8988T (cell line): Measurements from ENCODE around the gene MIER1.
"Not testable (repeated sequence)": the region's sequence is repeated elsewhere in the genome, so short reads cannot be mapped to it uniquely, and the experiment has no call there.

Experiments
- DNase-seq: peaks from one replicate; pipeline ENCODE4 v3.0.0; 2011

The MIER1 gene

DNA sequence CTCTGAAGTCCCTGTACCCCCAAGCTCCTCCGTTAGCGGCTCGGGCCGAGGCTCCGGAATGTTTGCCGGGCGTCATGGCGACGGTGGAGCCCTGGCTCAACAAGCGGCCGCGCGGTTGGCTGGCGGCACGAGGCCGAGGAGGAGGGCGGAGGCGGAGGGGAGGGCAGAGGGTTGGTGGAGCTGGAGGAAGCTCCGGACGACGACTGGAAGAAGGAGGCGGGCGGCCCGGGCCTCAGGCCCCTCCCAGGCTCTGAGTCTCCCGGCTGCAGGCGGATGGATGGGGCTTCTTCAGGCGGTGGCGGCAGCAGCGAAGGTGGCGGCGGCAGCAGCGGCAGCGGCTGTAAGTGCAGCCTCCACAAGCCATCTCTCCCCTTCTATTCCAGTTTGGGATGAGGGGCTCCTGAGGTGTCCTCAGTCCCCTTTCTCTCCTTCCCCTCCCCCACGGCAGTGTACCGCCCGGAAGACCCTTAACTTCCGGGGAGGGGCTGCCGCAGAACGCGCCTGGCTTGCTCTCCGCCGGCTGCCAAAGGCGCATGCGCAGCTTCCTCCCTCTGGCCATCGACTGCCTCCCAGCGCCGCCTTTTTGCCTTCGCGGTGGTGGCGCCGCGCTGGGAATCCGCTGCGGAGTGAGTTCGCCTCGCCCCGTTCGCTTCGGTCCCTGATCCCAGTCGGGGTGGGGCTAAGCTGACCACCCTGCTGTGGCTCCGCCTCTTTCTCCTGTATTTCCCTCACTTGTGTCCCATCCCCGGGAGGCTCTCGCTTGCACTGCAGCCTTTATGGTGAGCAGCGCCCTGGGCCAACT, at the start of gene MIER1, which contains the start of gene DNAI4:
MIER1 (plus strand) TSS at position 235 of the 802 bp plus-strand sequence; CDS start at position 274, 39 bp downstream.
DNAI4 (minus strand) TSS at position 101 of the 802 bp plus-strand sequence; CDS start at position 76, 25 bp downstream.
- peak; percentile 90 for DNase-seq

DNA sequence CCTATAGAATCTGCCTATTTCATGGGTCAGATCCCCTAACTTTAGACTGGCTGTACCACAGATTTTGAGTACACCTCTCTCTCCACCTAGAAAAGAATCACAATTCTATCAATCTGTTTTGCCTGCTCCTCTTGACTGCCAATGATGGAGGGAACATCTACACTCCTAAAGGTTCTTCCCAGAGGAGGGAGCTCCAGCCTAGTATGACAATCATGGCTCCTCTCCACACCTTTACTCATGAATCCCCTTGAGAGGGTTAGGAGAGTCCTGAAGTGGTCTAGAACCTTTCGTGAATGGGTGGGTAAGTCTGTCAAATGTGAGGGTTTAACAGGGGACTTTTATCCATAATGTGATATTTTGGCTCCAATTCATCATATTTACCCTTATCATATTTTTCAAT, 48.1 kb upstream of the MIER1 start:
- no peak for DNase-seq

DNA sequence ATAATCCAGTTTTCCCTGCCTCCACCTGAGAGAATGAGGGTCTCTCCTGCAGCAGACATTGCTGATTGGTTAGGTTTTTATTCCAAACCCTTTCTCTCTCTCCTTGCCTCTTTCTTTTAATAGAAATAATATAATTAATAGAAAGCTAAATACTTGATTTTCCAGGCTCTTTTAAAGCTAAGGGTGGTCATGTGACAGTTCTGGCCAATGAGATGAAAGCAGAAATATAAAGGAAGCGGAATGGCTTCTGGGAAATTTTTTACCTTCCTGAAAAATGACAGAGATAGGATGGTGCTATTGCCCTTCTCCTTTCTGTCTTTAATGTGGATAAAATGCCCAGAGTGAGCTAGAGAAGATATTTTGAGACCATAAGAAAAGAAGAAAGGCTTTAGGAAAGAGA, 35.8 kb upstream of the MIER1 start:
- no peak for DNase-seq

DNA sequence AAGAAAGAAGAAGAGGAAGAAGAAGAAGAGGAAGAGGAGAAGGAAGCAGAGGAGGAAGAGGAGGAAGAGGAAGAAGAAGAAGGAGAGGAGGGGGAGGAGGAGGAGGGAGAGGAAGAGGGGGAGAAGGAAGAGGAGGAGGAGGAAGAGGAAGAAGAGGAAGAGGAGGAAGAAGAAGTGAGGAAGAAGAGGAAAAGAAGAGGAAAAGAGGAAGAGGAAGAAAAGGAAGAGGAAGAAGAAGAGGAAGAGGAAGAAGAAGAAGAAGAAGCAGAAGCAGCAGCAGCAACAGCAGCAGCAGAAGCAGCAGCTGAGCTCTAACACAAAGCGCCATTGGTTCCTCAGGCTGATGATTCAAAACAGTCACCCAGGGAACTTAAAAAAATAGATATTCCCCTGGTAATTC, 34.2 kb upstream of the MIER1 start:
- no peak for DNase-seq

DNA sequence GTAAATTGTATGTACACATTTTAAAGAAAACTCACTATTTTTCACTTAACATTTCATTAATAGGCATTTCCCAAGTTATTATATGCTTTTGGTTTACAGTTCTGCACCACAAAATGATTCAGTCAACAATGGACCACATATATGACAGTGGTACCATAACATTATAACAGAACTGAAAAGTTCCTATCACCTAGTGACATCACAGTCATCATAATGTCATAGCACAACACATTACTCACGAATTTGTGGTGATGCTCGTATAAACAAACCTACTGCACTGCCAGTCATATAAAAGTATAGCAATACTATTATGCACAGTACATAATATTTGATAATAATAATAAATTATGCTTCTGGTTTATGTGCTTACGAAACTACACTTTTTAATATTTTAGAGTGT, 31.1 kb upstream of the MIER1 start:
- DNase-seq, result no peak

DNA sequence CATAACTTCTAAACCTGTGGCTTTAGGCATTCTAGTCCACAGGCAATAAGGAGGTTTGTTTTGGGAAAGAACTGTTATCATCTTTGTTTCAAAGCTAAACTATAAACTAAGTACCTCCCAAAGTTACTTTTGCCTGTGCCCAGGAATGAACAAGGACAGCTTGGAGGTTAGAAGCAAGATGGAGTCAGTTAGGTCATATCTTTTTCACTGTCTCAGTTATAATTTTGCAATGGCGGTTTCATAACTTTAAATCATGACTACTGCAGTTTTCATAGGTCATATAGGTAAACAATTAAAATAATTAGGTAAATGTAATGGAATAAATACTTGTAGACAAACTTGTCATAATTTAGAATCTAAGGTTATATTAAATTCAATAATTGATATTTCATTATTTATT, 9.6 kb upstream of the MIER1 start:
- DNase-seq, result not testable (repeated sequence)

DNA sequence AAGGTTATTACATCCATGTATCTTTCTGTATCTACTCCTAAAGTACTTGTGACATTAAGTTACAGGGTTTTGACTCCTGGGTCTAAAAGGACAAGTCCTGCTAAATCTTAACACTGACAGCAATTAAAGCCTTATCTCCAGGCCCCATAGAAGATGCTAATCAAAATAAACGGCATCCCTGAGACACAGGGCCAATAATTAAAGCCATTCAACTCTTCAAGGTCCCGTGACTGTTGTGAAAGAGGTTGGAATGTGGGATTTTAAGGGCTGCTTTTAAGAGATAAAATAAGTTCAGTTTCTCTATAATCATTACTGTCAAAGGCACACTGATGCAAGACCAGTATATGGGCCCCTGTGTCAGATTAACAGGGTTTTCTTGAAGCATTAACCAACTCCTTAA, 8.5 kb upstream of the MIER1 start:
- no peak for DNase-seq

DNA sequence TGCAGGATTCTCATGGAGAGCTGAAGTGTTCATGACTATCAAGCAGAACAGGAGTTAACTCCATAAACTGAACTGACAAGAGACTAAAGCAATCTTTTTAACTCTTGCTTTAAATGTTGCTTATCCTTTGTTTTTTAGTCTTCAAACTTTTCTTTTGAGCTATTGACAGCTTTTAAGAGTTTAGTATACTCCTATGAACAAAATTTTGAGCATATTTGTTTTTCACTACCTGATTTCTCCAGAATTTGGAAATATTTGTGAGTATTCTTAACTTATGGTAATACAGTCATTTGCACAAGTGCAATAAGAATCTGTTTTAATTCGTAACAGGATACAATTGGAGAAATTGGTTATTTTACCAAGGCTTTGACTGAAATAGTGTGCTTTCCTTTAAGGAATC, 7.3 kb upstream of the MIER1 start:
- no peak for DNase-seq

DNA sequence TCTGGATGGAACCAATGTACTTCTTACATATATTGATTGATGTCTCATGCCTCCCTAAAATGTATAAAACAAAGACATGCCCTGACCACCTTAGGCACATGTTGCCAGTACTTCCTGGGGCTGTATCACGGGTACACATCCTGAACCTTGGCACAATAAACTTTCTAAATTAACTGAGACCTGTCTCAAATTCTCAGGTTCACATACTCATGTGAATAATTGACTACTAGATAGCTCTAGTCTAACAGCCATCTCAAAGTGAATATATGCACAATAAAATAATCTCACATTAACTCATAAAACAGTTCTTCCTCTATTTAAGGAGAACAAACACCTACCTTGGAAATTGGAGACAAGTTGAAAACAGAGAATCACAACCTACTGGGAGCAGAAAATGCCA, 5.7 kb upstream of the MIER1 start:
- no peak for DNase-seq

DNA sequence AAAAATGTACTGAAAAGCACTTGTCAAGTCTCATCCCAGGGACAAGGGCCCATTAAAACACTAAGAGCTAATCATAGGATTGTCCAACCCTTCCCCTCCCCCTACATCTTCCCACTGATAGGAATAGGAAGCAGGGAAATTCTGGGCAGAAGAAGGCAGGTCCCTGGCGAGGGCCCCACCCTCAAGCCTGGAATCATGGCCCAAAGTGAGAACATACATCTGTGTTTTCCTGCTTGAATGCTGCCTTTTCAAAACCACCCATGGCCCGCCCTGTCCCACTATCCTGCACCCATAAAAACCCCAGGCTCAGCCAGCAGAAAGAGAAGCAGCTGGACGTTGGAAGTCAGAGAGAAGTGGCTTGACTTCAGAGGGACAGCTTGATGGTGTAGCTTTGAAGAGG, 5.0 kb upstream of the MIER1 start:
- DNase-seq, result no peak

DNA sequence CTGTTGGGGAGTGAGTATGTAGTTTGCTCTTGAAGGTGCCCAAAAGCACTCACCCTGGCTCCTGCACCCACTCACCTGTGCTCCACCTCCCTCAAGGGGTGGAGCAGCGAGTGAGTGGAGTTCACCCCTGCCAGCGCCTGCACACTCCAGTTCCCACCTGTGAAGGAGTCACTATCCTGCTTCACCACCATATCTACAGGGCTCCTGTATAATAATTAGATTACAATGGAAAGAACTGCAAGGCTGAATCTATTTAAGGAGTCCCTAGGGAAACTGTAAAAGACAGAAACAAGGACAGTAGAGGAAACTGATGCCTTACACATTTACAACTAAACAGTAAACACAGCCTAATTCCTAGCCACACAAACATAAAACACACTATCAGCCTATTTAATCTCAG, 4.2 kb upstream of the MIER1 start:
- no peak for DNase-seq

DNA sequence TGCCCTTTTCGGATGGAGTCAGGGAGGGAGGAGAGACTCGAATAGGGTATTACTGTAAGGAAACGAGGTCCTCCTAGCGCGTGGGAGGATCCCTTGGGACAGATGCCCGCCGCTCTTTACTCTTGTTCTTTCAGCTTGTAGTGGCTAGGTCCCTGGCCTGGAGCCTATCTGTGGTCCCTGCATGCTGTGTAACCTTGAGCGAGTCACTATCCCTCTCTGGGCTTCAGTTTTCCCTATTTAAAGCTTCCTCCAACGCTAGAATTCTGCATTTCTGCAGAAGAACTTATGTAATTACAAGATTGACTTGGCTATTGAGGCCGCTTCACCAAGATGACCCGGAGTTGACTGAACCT, 744 bp downstream of the MIER1 start:
- no peak for DNase-seq

DNA sequence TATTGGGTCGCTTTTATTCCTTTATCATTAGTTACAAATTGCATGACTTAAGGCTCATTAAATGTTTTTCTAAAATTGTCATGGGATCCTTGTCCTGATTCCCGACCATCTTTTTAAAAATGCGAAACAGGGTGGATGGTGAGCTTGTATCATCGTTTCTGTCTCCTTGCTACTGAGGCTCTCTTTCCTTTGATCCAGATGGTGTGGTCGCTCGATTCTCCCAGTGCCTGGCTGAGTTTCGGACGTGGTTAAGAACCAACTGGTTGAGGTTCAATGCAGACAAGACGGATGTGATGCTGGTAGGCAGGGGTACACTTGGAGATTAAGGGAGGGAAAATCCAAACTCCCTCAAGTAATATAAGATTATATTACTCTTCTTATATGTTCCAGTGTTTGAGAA, 1.2 kb downstream of the MIER1 start:
- no peak for DNase-seq

DNA sequence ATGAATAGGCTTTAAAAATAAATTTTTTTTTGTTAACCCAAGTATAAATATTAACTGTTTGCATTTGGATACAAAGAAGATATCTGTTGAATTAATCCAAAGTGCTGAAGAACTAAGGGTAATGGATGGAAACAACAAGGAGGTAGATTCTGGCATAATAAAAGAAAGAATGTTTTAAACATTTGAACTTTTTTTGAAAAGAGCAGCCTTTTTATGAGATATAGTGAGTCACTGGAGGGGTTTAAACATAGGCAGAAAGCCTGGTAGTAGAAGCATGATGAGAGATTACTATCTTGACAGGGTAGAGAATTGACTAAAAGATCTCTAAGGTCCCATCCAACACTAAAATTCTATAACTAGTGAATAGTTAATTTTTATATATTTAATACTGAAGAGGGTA, 2.7 kb downstream of the MIER1 start:
- no peak for DNase-seq

DNA sequence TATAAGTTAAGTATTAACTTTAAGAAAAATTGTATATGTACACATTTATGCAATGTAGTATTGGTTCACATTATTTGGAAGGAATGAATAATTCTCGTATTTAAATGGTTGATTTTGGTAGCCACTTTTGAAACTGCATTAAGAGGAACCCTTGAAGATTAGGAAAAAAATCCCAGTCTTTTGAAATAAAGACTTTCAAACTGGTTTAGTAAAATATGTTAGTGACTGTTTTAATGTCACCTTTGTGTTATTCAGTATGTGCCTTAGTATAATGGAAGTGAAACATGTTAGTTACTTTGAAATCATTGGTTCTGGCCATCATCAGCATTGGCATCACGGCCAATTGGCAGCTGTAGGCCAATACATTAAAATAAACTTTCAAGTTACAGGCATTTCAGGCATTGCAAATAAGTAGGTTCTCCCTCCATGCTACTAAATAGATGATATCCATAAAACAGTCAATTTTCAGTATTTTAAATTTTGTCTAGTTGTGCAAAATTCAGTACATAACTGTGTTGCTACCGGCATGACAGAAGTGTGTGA, 4.4 kb downstream of the MIER1 start:
- DNase-seq, result no peak

DNA sequence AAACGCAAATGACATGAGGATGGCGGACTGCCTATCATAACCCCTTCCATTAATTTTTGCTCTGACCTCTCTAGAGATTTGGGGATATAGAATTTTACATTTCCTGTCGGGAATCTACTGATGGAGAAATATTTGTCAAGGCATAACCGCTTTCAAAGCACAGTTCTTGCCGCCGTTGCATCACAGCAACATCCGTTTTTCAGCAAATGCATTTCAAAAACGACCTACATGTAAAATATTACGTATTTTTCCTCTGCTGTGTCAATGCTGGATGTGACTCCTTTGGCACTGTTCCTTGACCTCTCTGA, 4.9 kb downstream of the MIER1 start:
- no peak for DNase-seq

DNA sequence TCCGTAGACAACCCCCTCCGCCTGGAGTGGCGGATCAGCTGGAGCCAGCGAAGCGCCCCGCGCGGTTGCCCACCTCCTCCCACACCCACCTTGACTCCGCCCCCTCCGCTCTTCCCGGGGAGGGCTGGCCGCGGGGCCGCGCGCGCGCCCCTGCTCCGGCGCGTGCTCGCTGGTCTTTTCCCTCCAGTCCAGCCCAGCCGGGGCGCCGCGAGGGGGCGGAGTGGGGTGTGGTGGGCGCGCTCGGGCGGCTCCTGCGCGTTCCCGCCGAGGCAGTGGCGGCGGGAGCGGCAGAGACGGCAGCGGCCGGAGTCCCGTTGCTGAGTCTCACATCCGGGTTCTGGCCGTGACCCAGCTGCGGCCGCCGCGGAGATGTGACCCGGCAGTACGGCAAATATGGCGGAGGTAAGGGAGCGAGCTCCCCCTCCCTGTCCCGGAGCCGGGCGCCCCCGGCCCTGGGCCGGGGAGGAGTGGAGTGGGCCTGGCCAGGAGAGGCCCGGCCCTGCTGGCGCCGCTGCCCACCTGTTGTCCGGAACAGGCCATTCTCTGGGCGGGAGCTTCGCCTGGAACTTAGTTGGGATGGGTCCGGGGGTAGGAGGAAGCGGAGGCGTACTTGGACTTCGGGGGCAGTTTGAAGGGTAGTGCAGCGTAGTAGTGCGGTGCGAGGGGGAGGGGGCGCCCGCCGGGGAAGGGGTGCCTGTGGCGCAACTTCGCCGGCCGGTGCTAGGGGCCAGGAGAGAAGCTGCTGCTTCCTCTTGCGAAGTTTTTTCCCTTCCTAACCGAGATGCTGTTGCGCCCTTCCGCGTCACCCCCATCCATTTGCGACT, 5.4 kb downstream of the MIER1 start:
- DNase-seq, result peak; percentile 53

DNA sequence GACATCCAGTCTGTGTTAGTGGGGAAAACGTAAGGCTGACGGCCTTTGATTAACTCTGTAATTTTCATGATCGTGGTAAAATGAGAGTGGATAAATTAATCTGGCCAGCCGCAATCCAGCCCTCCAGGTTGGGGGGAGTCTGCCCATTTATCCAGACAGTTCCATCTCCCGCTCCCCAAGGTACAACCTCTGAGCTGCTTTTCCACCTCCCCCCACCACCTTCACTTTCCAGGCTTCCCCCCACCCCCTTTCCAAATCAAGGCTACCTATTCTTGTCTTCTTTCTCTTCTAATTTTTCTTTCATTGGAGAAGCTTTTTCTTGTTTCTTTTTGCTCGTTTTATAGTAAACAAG, 6.0 kb downstream of the MIER1 start:
- no peak for DNase-seq

DNA sequence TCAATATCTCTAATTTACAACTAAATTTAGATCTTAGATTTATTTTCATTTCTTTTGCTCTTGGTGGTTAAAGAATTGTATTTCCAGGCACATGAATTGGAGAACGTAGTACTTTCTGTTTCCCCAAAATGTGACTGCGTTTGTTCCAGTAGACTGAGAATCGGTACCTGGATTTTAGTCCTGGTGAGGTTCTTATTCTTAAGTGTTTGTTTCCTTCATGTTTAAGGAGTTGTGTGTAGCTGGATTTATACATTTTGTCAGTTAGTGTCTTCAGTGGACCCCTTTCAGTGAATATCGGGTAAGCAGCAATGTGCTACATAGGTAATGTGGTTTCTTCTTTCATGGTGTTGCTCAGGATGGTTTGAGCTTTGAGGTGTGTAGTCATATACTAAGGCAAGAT, 6.8 kb downstream of the MIER1 start:
- no peak for DNase-seq

DNA sequence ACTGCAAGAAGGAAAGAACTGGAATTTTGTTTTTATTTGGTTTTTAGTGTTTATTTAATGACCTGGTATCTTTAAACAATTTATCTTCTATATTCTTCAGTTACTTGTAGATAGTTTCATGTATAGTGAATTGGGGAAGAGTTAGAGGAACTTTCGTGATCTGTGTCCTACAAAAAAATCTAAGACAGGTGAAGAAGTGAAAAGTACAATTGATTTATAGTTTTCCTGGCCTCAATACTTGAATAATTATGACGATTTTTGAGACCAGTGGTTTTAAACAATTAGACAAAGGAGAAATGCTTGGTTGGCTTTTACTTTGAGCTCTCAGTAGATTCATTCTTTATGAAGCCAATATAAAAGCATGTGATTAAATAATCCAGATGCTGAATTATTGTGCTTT, 7.5 kb downstream of the MIER1 start:
- DNase-seq, result no peak

DNA sequence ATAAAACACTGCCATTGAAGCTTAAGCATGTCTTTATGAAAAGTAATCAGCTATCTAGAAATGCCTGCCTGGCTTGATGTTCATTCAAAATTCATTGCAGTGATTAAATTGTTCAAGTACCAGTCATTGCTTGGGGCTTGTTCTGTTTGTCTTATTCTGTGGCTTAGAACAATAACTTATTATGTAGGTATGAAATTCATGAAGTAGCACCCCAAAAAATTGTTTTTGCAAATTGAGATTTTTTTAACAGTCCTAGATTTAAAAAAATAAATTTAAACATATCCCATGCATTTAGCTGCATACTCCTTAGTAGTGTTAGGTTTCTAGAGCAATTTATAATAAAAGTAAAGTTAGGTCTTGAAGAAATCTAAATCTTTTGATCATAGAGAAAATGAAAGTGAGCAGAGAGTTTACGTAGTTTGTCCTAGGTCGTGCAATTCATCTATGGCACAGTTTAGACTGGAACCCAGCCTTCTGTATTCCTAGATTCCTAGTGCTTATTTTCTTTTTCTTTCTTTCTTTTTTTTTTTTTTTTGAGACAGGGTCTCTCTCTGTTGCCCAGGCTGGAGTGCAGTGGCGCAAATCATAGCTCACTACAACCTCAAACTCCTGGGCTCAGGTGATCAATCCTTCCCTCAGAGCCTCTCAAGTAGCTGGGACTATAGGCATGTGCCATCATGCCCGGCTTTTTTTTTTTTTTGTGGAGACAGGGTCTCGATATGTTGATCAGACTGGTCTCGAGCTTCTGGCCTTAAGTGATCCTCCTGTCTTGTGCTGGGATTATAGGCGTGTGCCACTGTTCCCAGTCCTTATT, 9.3 kb downstream of the MIER1 start:
- DNase-seq, result no peak

DNA sequence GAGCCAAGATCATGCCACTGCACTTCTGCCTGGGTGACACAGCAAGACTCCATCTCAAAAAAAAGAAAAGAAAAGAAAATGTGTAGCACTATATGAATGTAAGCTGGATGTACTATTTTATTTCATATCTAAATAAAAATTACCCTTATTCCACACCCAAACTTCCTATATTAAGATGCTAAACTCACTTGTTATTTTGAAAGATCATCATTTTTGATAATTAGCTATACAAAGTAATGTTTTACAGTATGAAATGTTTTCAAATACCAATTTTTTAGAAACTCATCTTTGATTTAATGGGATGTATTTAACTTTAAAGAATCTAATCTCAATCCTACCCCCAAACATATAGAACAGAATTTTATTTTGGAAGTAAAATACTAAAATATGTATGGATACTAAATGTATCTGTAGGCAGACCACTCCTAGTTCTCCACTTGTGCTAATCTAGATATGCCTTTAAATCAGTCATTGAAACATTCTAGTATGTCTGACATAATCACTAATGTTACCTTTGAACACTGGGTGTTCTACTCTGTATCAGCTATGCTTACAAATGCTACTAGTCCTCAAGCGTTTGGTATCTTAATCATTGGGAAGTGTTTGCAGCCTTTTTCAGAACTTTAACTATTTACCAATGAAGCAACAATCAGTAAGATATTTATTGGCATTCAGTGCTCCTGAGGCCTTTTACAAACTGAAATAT, 12.9 kb downstream of the MIER1 start:
- DNase-seq, result no peak

DNA sequence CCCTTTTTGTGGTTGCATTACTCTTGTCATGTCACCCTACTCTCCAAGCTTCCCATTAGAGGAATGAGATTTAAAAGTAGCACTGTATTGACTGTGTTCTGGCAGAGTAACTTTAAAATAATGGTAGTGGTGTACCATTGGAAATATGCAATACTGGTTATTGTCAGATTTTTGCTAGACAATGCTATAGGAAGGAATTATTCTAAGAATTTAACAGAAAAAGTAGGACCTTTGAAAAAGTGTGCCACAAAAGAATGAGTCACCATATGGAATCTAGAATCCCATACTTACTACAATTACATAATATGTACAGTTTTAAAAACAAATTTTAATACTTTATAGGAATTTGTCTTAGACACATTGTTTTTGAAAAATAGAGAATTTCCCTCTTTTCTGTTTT, 13.8 kb downstream of the MIER1 start:
- no peak for DNase-seq
